NCI-H1436 (cell line): ENCODE measurements around the gene SERPINI1.

Experiments used
- DNase-seq: peaks from one replicate; lab custom pipeline; 2025; lab: John Stamatoyannopoulos, UW

The SERPINI1 gene

DNA sequence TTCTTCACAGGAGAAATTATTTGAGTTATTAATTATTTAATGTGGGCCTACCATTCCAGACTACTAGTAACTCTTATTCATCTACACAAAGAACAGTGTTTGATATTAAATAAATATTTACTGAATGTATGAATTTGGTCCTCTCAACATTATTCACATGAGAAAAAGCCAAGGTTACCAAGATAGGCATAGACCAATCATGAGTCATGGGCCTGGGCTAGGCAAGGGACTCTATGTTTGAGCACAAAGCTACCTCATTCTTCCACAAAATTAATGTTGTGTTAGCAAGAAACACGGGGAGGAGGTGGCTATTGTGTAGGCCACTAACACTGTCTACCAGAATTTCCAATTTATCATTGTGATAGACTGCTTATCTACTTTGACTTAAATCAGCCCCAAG, 115.7 kb downstream of the SERPINI1 start:
- DNase-seq = no peak

DNA sequence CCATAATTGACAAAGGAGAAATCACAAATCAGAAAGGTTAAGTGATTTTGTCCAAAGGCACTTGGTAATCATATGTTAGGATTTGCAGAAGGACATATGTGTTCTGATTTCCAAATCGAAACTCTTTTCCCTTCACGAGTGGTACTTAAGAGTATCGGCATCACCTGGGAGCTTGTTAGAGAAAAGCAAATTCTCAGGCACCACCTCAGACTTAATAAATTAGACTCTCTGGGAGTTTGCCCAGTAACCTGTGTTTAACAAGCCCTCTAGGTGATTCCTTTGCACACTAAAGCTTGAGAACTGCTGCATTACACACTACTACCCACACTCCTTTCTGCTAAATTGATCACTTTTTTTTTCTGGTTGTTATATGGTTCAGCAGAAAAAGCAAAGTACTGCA, 116.2 kb downstream of the SERPINI1 start:
- no peak for DNase-seq

DNA sequence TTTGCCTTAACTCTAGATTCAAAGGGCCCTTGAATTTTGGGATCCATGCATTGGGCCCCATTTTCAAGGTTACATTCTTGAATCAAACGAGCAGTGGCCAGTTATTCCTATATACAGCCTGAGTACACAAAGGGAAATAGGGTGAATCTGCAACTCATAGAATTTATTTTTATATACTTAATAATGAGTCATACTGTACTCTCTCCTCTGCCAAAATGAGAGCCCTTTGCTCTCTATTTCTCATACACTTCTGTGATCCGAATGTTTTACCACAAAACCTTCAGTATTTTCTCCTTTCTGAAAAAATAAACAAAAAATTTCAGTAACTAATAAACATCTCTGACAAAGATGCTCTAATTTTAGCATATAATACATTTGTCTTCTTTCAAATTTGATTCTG, 116.7 kb downstream of the SERPINI1 start:
- no peak for DNase-seq

DNA sequence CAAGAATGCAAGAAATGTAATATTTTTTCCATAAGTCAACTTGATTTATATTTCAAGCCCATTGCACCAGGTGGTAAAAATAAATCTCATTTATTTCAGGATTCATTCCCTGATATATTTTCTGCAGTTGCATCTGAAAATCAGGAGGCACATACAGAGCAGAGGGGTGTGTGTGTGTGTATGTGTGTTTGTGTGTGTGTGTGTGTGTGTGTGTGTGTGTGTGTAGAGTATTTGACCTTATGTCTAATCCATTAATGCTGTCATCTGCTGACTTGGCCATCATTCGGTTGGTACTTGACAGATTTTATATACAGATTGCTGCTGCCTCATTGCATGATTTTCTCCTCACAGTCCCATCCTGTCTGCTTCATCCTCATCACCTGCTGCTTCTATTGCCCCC, 118.5 kb downstream of the SERPINI1 start:
- no peak for DNase-seq

DNA sequence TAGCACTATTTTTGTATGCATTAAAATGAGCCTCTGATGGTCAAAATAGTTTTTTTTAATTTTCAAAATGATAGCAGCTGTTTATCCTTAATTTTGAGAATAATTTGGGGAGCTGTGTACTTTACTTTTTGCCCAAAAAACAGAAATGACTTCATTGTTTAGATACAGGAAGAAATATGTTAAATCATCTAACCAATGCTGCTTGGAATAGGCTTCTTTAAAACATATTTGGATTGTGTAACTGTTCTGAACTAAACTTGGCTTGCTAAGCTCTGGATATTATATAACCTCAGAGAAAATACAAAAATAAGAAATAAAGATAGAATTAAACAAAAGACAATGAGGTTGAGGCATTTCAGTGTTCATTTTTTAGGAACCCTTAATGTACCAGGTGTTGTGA, 119.3 kb downstream of the SERPINI1 start:
- DNase-seq = no peak

DNA sequence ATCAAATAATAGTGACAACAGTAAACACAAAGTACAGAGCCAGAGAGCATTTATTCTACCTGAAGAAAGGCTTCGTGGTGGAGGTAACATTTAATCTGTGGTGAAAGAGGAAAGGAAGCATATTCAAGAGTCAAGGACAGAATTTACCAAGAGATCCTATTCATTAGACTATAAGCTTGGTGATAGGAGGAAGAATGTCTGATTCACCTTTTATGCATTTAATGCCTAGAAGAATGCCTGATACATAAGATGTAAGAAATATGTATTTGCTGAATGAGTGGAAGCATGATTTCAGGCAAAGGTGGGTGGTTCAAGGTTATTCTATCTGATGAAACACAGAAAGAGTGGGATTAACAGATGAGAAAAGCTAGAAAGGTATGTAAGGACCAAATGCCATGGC, 119.8 kb downstream of the SERPINI1 start:
- DNase-seq = no peak

DNA sequence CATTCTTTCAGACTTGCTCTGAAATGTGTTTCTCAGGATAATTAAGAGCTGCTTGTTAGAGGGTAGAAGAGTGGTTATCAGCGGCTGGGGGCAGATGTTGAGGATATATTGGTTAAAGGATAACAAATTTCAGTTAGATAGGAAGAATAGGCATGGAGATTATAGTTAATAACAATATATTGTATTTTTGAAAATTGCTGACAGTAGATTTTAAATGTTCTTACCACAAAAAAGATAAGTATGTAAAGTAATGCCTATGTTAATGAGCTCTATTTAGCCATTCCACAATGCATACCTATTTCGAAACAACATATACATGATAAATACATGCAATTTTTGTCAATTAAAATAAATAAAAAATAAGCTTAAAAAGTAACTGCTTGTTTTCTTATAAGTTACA, 123.3 kb downstream of the SERPINI1 start:
- no peak for DNase-seq

DNA sequence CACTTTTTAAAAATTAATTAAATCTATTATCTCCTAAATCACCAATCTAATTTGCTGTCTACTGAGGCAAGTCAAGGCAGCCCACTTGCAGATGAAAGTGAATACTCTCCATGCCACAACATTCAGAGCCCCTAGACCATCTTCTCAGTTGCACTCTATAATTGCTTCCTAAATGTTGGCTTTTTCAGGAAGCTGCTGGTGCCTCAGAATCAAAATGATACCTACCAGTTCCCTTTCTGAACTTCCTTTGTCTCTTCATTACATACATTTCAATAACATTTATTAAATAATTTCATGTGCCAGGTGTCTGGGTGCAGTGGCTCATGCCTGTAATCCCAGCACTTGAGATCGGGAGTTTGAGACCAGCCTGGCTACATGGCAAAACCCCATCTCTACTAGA, 124.1 kb downstream of the SERPINI1 start:
- DNase-seq = no peak

DNA sequence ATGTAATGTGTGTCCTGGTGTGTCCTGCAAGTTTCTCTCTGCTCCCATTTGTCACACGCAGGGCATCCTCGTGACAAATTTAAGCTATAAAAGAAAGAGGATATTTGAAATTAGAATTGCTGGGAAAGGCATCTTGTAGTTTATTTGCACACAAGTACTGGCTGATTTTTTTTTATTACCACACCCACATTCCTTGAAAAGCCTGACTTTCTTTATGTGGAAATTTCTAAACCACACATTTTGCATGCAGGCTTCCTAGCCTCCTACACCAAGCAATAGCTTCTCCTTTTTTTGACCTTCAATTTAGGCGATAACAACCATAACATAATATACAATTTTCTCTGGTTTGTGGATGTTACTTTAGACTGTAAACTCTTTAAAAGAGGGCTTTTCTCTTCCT, 126.1 kb downstream of the SERPINI1 start:
- DNase-seq = no peak

DNA sequence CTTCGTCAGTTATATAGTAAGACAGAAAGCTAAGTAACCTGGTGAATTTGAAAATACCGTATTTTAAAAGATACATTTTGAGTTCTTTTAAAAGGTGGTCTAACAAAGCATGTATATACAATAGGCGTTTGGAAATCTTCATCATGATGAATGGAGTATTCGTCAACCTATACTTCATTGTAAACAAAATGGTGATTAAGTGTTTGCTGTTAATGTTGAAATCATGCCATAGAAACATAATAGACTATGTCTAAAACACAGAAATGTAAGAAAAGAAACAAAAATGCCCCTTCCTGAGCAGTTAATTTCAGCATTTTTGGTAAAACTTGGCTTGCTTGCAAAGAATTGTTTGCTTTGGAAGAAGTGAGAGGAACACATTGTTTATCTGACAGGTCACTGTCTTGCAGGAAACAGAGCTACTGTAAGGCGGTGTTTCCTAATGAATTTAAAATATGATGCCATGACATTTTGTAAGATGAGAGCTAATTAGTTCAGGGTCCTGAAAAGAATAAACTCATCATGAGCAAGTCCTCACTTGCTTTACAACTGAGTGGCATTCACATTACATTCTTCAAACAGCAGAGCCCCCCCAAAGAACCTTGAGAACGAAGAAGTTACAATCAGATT, 126.7 kb downstream of the SERPINI1 start:
- DNase-seq = no peak

DNA sequence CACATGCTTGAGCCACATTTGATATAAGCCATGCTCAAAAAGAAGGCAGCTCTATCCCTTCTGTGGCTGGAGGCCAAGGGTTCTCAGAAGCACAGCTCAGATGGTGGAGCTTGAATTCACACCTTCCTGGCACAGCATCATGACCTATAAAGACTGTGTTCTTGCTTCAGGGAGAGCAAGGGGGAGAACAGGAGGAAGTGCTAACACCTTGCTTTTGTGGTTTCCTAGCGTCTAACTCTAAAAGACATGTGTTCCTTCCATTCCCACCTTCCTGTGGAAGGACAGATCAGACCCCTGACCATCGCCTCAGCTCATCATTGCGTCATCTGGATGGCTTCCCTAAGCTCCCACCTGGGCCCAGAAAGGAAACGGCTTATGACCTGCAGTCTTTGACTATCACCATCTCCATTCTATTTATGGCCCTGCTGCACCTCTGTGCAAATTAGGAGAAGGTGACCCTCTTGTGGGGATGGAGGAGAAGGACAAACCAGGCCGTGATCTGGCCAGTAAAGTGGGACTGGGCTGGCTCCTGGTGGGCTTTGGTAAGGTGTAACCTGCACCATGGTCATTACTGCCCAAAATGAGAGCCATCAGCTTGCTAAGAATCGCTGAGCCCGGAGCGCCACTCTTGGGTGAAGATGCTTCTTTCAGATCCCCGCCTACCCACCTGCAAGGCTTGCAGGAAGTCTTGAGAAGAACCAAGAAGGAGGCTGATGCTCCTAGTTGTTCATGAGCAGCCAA, 128.5 kb downstream of the SERPINI1 start:
- DNase-seq = no peak

DNA sequence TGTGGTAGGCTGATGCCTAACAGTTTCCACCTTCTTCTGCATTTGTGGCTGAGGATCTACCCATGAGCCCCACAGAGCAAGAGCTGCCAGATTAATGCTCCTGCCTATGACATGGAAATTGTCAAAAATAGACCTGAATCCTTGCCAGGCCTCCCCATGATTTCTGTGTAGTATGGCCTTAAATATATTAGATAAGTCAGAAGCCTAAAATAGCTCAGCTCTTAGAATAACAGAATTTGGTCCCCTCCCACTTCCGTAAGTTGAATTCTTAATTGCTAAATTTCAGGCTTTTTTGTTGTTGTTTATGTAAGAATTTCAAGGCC, 129.0 kb downstream of the SERPINI1 start:
- DNase-seq = no peak

DNA sequence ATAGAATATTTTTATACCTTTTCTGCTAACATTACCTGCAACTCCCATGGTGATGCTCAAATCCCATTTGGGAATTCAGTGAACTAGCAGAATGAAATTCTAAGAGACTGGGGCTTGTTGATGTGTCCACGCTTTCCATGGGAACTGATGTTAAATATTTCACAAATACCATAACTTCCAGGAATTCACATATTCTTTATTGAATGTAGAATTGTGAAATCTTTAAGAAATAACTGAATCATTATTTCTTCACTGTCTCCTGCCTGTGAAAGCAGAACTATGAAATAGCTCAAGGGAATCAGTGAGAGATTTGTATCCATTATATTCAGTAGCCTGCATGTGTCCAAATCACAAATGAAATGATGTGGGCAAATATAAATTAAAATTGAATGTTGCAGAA, 130.8 kb downstream of the SERPINI1 start:
- no peak for DNase-seq

DNA sequence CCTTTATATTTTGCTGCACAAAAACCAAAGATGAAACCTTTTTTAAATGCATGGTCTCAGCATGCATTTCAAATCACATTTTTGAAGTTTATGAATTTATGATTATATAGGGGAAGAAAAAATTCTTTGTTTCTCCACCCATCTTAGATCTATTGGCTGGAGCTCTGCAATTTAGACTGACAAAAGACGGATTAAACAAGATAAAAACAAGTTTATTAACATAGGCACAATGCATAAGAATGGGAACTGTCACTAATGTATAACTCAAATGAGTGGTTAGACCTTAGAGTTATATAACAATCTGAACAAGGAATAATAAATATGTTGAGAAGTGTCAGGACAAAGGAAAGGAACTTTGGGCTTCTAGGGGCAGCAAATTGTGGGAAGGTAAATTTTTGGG, 132.5 kb downstream of the SERPINI1 start:
- DNase-seq = no peak

DNA sequence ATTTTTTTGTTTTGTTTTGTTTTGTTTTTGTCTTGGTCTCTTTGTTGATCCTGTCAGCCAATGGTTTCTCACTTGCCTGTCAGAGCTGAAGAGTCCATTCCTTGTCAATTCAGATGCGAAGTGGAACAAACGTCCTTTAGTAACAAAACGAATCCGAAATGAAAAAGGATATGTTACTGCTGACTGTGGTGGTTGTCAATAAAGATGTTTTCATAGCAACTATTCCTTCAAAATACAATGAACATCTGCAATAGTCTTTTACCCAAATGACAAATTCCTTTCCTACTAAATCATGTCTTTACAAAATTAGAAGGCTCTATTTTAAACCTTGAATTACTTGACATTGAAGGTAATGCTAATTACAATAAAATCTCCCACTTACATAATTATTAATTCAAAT, 134.7 kb downstream of the SERPINI1 start:
- DNase-seq = no peak

DNA sequence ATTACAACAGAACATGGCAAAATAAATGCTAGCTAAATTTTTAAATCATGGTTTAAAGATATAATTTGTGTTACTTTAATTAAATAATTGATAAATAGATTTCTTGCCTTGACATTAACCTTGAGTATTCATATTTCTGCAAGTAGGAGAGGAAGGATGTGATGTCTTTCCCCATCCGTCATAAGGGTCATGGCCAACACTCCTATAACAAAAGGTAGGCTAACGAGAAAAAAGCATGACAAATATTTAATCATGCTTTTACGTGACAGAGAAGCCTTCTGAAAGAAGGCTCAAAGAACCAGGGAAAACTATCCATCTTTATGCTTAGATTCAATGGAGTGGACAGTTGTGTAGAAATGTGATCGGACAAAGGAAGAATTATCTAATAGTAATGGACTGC, 135.2 kb downstream of the SERPINI1 start:
- DNase-seq = no peak

DNA sequence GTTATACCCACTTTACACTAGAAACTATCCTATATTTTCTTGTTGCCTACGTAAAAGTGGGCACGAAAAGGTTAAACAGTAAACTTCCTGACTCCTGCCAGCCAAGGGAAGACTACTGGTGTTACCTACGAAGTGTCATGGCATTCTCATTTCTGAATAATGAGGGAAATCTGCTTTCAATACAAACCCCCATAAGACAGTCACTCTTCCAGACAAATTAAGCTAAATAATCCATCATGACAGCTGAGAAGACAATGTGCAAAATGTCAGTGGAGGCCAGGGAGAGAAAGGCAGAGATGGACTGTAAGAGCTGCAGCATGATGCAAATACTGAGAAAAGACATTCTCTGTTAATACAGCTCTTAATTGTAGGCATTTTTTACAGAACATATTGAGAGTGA, 136.5 kb downstream of the SERPINI1 start:
- DNase-seq = no peak

DNA sequence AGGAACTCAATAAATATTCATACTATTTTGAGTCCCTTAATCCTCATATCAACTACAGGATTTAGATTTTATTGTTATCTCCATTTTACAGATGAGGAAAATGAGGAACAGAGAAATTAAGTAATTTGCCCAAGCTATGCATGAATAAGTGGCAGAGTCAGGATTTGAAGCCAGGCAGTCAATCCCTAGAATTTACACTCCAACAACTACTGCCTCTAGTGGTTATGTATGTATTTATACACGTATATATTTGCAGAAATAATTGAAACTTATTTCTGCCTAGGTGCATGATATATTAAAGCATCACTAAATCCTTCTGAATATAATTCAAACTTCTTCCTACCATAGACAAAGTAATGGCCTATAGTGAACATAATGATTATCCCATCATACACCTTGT, 137.4 kb downstream of the SERPINI1 start:
- DNase-seq = no peak

DNA sequence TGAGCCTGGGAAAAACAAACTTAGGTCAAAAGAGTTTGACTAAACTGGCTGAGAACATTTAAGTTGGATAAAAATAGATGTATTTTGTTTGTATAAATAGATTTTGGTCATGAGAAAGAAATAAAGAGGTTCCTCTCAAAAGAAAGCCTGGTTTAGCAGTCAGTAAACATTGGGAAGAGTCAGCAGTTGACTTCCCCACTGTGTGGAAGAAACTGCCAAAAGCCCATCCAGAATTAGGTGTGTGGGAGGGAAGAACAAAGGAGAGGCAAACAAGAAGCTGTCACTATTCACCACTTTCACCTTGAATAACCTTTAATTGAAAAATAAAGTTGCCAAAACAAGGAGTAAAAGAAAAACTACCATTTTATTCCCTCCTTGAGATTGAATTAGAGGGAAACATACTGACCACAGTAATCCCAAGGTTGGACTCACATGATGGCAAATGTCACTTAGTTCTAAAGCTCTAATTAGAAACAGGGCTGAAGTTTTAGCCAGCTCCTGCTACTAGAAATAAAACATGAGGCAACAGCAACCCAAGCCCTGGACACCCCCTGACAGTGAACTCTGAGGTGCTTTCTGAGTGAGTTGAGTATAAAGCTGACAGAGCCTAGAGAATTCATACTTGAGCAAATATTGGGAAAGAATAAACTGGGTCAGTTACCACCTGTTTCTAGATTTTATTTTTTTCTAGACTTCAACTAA, 139.3 kb downstream of the SERPINI1 start:
- DNase-seq = no peak
